HepG2 (cell line): ENCODE measurements around the gene KANSL1L. TPM values are rescaled to one million over a fixed set of nuclear protein-coding genes. Genes with fewer than 3 reads are reported as not detected.
A peak's percentile ranks its signal among the peaks of the same experiment; 100 is the strongest.

Source experiments
- ATAC-seq: fragments of 200-7000 bp; cut with Tn5 transposase; 3 replicates; pipeline ENCODE4 v1.9.1; 2020; ENCODE audit warnings: mild to moderate bottlenecking, moderate library complexity
- BruUV-seq: library from RNA; stranded (reverse); fragments of 400-500 nt; replicated peaks from 2 replicates; lab custom pipeline; 2021; lab: Mats Ljungman, UMichigan
- CTCF ChIA-PET: fragments of 300-600 bp; formaldehyde crosslinking; extraction: SDS; loops from one replicate; lab custom pipeline; 2021; ENCODE audit warnings: low total read pairs, inconsistent platforms, low intra/inter-chr PET ratio; lab: Yijun Ruan, JAX
- POLR2A ChIA-PET: fragments of 350-600 bp; sonication (Branson Sonifier 250); formaldehyde crosslinking; loops from one replicate; lab custom pipeline; 2020; ENCODE audit warnings: antibody characterized with exemption, inconsistent platforms; lab: Yijun Ruan, JAX
- DNase-seq: peaks from one replicate; pipeline ENCODE4 v3.0.0-alpha.2; 2015; ENCODE audit warnings: low spot score
- FAIRE-seq: peaks from 3 replicates; lab custom pipeline; 2011; peaks lifted over from hg19 to GRCh38; lab: Jason Lieb, UNC
- H2AFZ ChIP-seq: one replicate; pipeline ENCODE4 v1.6.1; 2011; ENCODE audit warnings: low read length, inconsistent platforms
- H3K27ac ChIP-seq: fragments of 300-600 bp; 3 replicates; pipeline ENCODE4 v1.8.0; 2011; ENCODE audit warnings: mixed run types, mild to moderate bottlenecking, mixed read lengths, low read length, inconsistent platforms; ENCODE audit not compliant: insufficient read depth; ENCODE audit errors: extremely low read length
- H3K27me3 ChIP-seq, 2 experiments: fragments of 200-600 bp in 1 of 2; 2 replicates in 1 of 2; 3 replicates in 1 of 2; pipeline versions ENCODE4 v1.6.0 to v1.8.0; 2011; ENCODE audit warnings: low read length in 2 of 2, mild to moderate bottlenecking in 2 of 2, moderate library complexity in 2 of 2, inconsistent platforms in 1 of 2; ENCODE audit not compliant: insufficient read depth in 2 of 2, control insufficient read depth in 1 of 2
- H3K36me3 ChIP-seq, 2 experiments: fragments of 200-600 bp in 1 of 2; replicated peaks in 1 of 2; 2 replicates in 1 of 2; 3 replicates in 1 of 2; pipeline versions ENCODE4 v1.5.1 to v1.8.0; 2011; ENCODE audit warnings: low read length in 2 of 2, inconsistent platforms in 1 of 2; ENCODE audit not compliant: insufficient read depth in 2 of 2, control insufficient read depth in 1 of 2
- H3K4me1 ChIP-seq: 2 replicates; pipeline ENCODE4 v1.5.1; 2012; ENCODE audit warnings: low read length, inconsistent platforms; ENCODE audit not compliant: insufficient read depth
- H3K4me2 ChIP-seq: 2 replicates; pipeline ENCODE4 v1.6.0; 2011; ENCODE audit warnings: low read depth, low read length, inconsistent platforms
- H3K4me3 ChIP-seq, 3 experiments: fragments of 200-600 bp in 1 of 3; sonication (generic), shearing (Covaris generic) in 1 of 3; replicated peaks in 1 of 3; 2 replicates each; pipeline ENCODE4 v1.5.1; 2011 to 2016; ENCODE audit warnings: low read length in 3 of 3, inconsistent platforms in 2 of 3, low read depth in 2 of 3, mild to moderate bottlenecking in 2 of 3, control low read depth in 1 of 3, mixed read lengths in 1 of 3; ENCODE audit not compliant: insufficient read depth in 1 of 3
- H3K79me2 ChIP-seq: one replicate; pipeline ENCODE4 v1.6.1; 2011; ENCODE audit warnings: low read length, inconsistent platforms; ENCODE audit not compliant: insufficient read depth
- H3K9ac ChIP-seq: 2 replicates; pipeline ENCODE4 v1.6.0; 2011; ENCODE audit warnings: mild to moderate bottlenecking, low read depth, low read length, inconsistent platforms; ENCODE audit not compliant: insufficient read depth
- H3K9me3 ChIP-seq: 2 replicates; pipeline ENCODE4 v1.5.1; 2012; ENCODE audit warnings: mild to moderate bottlenecking, low read length
- H4K20me1 ChIP-seq: 2 replicates; pipeline ENCODE4 v1.6.0; 2011; ENCODE audit warnings: inconsistent platforms, mild to moderate bottlenecking, low read length, moderate library complexity; ENCODE audit not compliant: insufficient read depth
- EED ChIP-seq: sonication (generic); formaldehyde crosslinking; IDR thresholded peaks from 2 replicates; pipeline ENCODE4 v1.5.0; 2020; ENCODE audit warnings: mild to moderate bottlenecking, missing genetic modification reagents
- HCFC1 ChIP-seq: fragments of 150-350 bp; IDR thresholded peaks from 2 replicates; pipeline ENCODE4 v1.6.1; 2014; ENCODE audit warnings: low read depth, low read length
- MED1 ChIP-seq: sonication (generic); formaldehyde crosslinking; IDR thresholded peaks from 2 replicates; pipeline ENCODE4 v1.4.0; 2020; ENCODE audit warnings: missing genetic modification reagents
- NONO ChIP-seq, 2 experiments: fragments of 450-650 bp in 1 of 2; sonication (generic) in 1 of 2; formaldehyde crosslinking in 1 of 2; IDR thresholded peaks in 1 of 2; conservative IDR thresholded peaks in 1 of 2; 2 replicates each; pipeline versions ENCODE4 v1.6.1 to v1.8.0; 2017 to 2022; ENCODE audit warnings: mild to moderate bottlenecking in 1 of 2, missing genetic modification reagents in 1 of 2, moderate library complexity in 1 of 2
- RELA ChIP-seq: sonication (generic); formaldehyde crosslinking; IDR thresholded peaks from 2 replicates; pipeline ENCODE4 v1.4.0; 2020; ENCODE audit warnings: missing genetic modification reagents
- SIN3A ChIP-seq: IDR thresholded peaks from 2 replicates; pipeline ENCODE4 v1.6.1; 2011; ENCODE audit warnings: low read depth, mild to moderate bottlenecking, control low read depth, low read length, borderline replicate concordance
- ZFP1 ChIP-seq: IDR thresholded peaks from 2 replicates; pipeline ENCODE4 v1.6.1; 2016
- ZNF292 ChIP-seq: sonication (generic); formaldehyde crosslinking; IDR thresholded peaks from 2 replicates; pipeline ENCODE4 v1.8.1; 2022; ENCODE audit warnings: mild to moderate bottlenecking, low read depth, missing genetic modification reagents, borderline replicate concordance
- WGBS: methylation state at CpG from one replicate; pipeline ENCODE4 v1.1.6; 2017; ENCODE audit warnings: low lambda C conversion rate; 5-methylcytosine and 5-hydroxymethylcytosine counted together
- in situ Hi-C: cut with HindIII; loops from 2 replicates; pipeline ENCODE4 v1.10.0; 2017; ENCODE audit warnings: low pct_unique_long_range_greater_than_20kb; ENCODE audit not compliant: extremely low pct_ligation_motif_present
- intact Hi-C: fragments of 100-400 bp; cut with micrococcal nuclease; formaldehyde crosslinking; loops from one replicate; pipeline ENCODE4 v1.10.0; 2022; ENCODE audit not compliant: unreplicated experiment
- polyA plus RNA-seq, 8 experiments: library from polyadenylated mRNA; depleted of rRNA in 3 of 8; stranded (reverse) in 7 of 8; unstranded in 1 of 8; fragments of >200 nt; fragmentation: Illumina TruSeq in 4 of 8; extraction: Trizol in 4 of 8; gene quantifications; 2 replicates each; pipeline versions ENCODE4 v1.2.1 to v1.2.3, GENCODE V29; 2011 to 2016; ENCODE audit warnings: low read depth in 4 of 8, missing spikeins in 1 of 8, mixed read lengths in 1 of 8; ENCODE audit not compliant: insufficient read depth in 1 of 8
- total RNA-seq, 5 experiments: library from RNA; depleted of rRNA; stranded (reverse); fragments of >200 nt; fragmentation: Illumina TruSeq; extraction: Trizol; gene quantifications; 2 replicates each; pipeline ENCODE4 v1.2.3, GENCODE V29; 2016; ENCODE audit warnings: low read depth in 1 of 5
- TF ChIP-seq, protein P1 (sequence below): sonication (generic); formaldehyde crosslinking; IDR thresholded peaks from 2 replicates; pipeline ENCODE4 v1.4.0; 2020; ENCODE audit warnings: missing genetic modification reagents, borderline replicate concordance
- TF ChIP-seq, protein P2 (sequence below): sonication (generic); formaldehyde crosslinking; IDR thresholded peaks from 2 replicates; pipeline ENCODE4 v1.4.0; 2020; ENCODE audit warnings: missing genetic modification reagents
- TF ChIP-seq, protein P3 (sequence below): IDR thresholded peaks from 2 replicates; pipeline ENCODE4 v1.6.1; 2012; ENCODE audit warnings: low read depth, low read length, improper control_type of control experiment
- TF ChIP-seq, protein P4 (sequence below): IDR thresholded peaks from 2 replicates; pipeline ENCODE4 v1.6.1; 2016; ENCODE audit warnings: low read depth, control low read depth

Gene KANSL1L
- total and polyA plus RNA-seq, 2 of the 13 experiments (the other 11 are each of a cell fraction or from before 2014, with no cell fraction given), result 5.4 to 10.3 TPM

DNA sequence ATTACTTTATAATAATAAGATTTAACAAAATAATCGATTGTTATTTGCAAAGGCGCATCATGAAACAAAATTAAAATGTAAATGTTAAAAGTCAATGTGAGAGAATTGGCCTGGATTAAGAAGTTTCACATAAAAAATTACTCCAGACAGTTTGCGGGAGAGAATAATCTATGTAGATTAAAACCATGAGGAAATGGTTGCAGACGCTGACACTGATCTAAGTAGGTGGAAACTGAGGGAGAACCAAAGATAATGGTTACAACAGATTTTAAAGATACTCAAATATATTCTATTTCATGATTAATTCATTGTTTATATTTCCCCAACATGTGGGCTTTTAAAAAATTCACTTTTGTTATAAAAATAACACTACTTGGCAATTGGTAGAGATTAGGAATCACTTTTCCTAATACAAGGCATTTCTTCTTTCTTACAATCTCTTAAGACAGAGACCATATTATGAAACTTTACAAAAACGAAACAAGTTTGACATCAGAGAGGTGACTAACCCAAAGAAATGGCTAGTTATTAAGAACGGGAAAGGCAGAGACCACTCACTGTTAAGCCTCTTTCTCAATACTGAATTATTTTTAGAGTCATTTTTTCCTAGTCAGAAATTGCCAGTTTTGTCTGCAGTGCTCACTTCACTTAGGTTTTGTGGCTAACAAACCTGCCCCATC lies 1.6 kb downstream of the KANSL1L start:
- TF ChIP-seq NONO (IDR thresholded peaks at IDR 0.05), result no peak
- peak; percentile 8; the same call in 1 of the 2 replicates for TF ChIP-seq NONO (CRISPR knock-in tag; conservative IDR thresholded peaks at IDR 0.05)
- 0 out of 2 replicates have a peak, but pooled peaks have one; percentile 12 for TF ChIP-seq ZFP1 (CRISPR knock-in tag)
- 0 out of 2 replicates have a peak, but pooled peaks have one; percentile 1 for TF ChIP-seq SIN3A
- 0 out of 2 replicates have a peak, but pooled peaks have one; percentile 4 for TF ChIP-seq ZNF292 (CRISPR knock-in tag)
- TF ChIP-seq, protein P1, sequence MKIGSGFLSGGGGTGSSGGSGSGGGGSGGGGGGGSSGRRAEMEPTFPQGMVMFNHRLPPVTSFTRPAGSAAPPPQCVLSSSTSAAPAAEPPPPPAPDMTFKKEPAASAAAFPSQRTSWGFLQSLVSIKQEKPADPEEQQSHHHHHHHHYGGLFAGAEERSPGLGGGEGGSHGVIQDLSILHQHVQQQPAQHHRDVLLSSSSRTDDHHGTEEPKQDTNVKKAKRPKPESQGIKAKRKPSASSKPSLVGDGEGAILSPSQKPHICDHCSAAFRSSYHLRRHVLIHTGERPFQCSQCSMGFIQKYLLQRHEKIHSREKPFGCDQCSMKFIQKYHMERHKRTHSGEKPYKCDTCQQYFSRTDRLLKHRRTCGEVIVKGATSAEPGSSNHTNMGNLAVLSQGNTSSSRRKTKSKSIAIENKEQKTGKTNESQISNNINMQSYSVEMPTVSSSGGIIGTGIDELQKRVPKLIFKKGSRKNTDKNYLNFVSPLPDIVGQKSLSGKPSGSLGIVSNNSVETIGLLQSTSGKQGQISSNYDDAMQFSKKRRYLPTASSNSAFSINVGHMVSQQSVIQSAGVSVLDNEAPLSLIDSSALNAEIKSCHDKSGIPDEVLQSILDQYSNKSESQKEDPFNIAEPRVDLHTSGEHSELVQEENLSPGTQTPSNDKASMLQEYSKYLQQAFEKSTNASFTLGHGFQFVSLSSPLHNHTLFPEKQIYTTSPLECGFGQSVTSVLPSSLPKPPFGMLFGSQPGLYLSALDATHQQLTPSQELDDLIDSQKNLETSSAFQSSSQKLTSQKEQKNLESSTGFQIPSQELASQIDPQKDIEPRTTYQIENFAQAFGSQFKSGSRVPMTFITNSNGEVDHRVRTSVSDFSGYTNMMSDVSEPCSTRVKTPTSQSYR, result no peak
- TF ChIP-seq EED (CRISPR knock-in tag), result no peak
- TF ChIP-seq, protein P2, sequence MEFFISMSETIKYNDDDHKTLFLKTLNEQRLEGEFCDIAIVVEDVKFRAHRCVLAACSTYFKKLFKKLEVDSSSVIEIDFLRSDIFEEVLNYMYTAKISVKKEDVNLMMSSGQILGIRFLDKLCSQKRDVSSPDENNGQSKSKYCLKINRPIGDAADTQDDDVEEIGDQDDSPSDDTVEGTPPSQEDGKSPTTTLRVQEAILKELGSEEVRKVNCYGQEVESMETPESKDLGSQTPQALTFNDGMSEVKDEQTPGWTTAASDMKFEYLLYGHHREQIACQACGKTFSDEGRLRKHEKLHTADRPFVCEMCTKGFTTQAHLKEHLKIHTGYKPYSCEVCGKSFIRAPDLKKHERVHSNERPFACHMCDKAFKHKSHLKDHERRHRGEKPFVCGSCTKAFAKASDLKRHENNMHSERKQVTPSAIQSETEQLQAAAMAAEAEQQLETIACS (CRISPR knock-in tag), result no peak
- TF ChIP-seq, protein P3, sequence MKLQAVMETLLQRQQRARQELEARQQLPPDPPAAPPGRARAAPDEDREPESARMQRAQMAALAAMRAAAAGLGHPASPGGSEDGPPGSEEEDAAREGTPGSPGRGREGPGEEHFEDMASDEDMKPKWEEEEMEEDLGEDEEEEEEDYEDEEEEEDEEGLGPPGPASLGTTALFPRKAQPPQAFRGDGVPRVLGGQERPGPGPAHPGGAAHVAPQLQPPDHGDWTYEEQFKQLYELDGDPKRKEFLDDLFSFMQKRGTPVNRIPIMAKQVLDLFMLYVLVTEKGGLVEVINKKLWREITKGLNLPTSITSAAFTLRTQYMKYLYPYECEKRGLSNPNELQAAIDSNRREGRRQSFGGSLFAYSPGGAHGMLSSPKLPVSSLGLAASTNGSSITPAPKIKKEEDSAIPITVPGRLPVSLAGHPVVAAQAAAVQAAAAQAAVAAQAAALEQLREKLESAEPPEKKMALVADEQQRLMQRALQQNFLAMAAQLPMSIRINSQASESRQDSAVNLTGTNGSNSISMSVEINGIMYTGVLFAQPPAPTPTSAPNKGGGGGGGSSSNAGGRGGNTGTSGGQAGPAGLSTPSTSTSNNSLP, result 0 out of 2 replicates have a peak, but pooled peaks have one; percentile 2
- TF ChIP-seq HCFC1, result no peak
- no peak for TF ChIP-seq MED1
- TF ChIP-seq RELA, result no peak
- TF ChIP-seq, protein P4, sequence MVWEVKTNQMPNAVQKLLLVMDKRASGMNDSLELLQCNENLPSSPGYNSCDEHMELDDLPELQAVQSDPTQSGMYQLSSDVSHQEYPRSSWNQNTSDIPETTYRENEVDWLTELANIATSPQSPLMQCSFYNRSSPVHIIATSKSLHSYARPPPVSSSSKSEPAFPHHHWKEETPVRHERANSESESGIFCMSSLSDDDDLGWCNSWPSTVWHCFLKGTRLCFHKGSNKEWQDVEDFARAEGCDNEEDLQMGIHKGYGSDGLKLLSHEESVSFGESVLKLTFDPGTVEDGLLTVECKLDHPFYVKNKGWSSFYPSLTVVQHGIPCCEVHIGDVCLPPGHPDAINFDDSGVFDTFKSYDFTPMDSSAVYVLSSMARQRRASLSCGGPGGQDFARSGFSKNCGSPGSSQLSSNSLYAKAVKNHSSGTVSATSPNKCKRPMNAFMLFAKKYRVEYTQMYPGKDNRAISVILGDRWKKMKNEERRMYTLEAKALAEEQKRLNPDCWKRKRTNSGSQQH (CRISPR knock-in tag), result peak; percentile 5; the same call in 1 of the 2 replicates
- TF ChIP-seq, all 625 proteins: peak for 6
- CTCF ChIA-PET, result no interaction called here
- FAIRE-seq (no peak), ATAC-seq (no peak), DNase-seq (peak; percentile 13)
- Histone ChIP-seq H3K27me3 (no peaks in the 10 kb centered on the region; a peak in 2 of 5 replicates), H2AFZ (peak overlapping the region; percentile 73), H4K20me1 (no peaks in the 10 kb centered on the region), H3K27ac (peak overlapping the region; percentile 97), H3K4me1 (peaks cover 25% of the 10 kb centered on the region), H3K79me2 (peaks cover 25% of the 10 kb centered on the region), H3K9ac (peak overlapping the region; percentile 82), H3K4me2 (peak overlapping the region; percentile 88), H3K4me3 (peak overlapping the region; percentile 94 to 99 (median 97)), H3K36me3 (no peaks in the 10 kb centered on the region), H3K9me3 (no peaks in the 10 kb centered on the region)
- POLR2A ChIA-PET, result no interaction called here
- intact Hi-C loops (loop anchor here (1.0 to 5.0 kb wide), 3 partner anchors 57 to 1802 kb away; partner anchors contain the start of gene RPE), in situ Hi-C loops (no loop called here)
- WGBS, result 9% methylated on average over 6 of the region's 6 CpGs
- no TSS peak for BruUV-seq
